Transverse colon (tissue), 4 donors: ENCODE measurements around the gene CTH. TPM values are rescaled to one million over a fixed set of nuclear protein-coding genes. Genes with fewer than 3 reads are reported as not detected.
"Not testable (repeated sequence)": the region's sequence is repeated elsewhere in the genome, so short reads cannot be mapped to it uniquely, and the experiment has no call there.

Experiments
- DNase-seq: peaks from one replicate; pipeline ENCODE4 v3.0.0-alpha.2; 2019
- H3K27ac ChIP-seq, 4 donors: fragments of 200-600 bp; sonication (generic); 2 replicates each; pipeline ENCODE4 v1.5.1; 2016 to 2018; ENCODE audit warnings: inconsistent platforms in 4 of 4
- H3K27me3 ChIP-seq: fragments of 200-600 bp; sonication (generic); 2 replicates; pipeline ENCODE4 v1.5.1; 2017; ENCODE audit warnings: inconsistent platforms
- H3K36me3 ChIP-seq, 4 donors: fragments of 200-600 bp; sonication (generic); 2 replicates each; pipeline ENCODE4 v1.5.1; 2017 to 2019; ENCODE audit warnings: inconsistent platforms in 4 of 4
- H3K4me1 ChIP-seq, 4 donors: fragments of 200-600 bp; sonication (generic); 2 replicates each; pipeline ENCODE4 v1.5.1; 2017 to 2020; ENCODE audit warnings: inconsistent platforms in 4 of 4
- H3K4me3 ChIP-seq, 4 donors: fragments of 200-600 bp; sonication (generic); 1 replicate in 1 of 4; 2 replicates in 3 of 4; pipeline versions ENCODE4 v1.5.1 to v1.6.1; 2017 to 2019; ENCODE audit warnings: inconsistent platforms in 4 of 4
- H3K9me3 ChIP-seq, 2 donors: fragments of 200-600 bp; sonication (generic); 2 replicates each; pipeline ENCODE4 v1.5.1; 2017 to 2019; ENCODE audit warnings: inconsistent platforms in 2 of 2
- CTCF ChIP-seq, 5 experiments: fragments of 200-600 bp in 3 of 5; fragments of 450-650 bp in 2 of 5; sonication (generic) in 3 of 5; IDR thresholded peaks; 1 replicate in 2 of 5; 2 replicates in 3 of 5; pipeline ENCODE4 v1.5.1; 2016 to 2017; ENCODE audit warnings: antibody characterized with exemption in 5 of 5, inconsistent platforms in 3 of 5, mild to moderate bottlenecking in 2 of 5, moderate library complexity in 1 of 5
- EP300 ChIP-seq: sonication (generic); formaldehyde crosslinking; IDR thresholded peaks from one replicate; pipeline ENCODE4 v1.6.1; 2017; ENCODE audit warnings: antibody characterized with exemption, low read depth
- POLR2A ChIP-seq: fragments of 450-650 bp; IDR thresholded peaks from one replicate; pipeline ENCODE4 v1.6.1; 2016; ENCODE audit warnings: antibody characterized with exemption, mild to moderate bottlenecking, moderate library complexity
- POLR2AphosphoS5 ChIP-seq, 3 donors: sonication (generic); formaldehyde crosslinking; IDR thresholded peaks; one replicate each; pipeline ENCODE4 v1.6.1; 2016; ENCODE audit warnings: antibody characterized with exemption in 3 of 3
- WGBS, 2 donors: methylation state at CpG; one replicate each; pipeline ENCODE4 v1.1.5; 2018; ENCODE audit warnings: low coverage in 1 of 2; 5-methylcytosine and 5-hydroxymethylcytosine counted together
- in situ Hi-C, 4 donors: fragments of 200-750 bp; cut with MboI; loops; one replicate each; pipeline versions ENCODE4 v1.15.0 to v1.15.1; 2017; ENCODE audit warnings: low sequenced_read_pairs in 3 of 4, low pct_ligation_motif_present in 1 of 4, low pct_unique_long_range_greater_than_20kb in 1 of 4
- intact Hi-C: fragments of 100-400 bp; cut with DNase I; formaldehyde crosslinking; loops from one replicate; pipeline ENCODE4 v1.15.1; 2023; ENCODE audit warnings: low total_unique reads
- total RNA-seq, 4 donors: library from RNA; depleted of rRNA; stranded (reverse); fragments of >200 nt; gene quantifications; one replicate each; pipeline ENCODE4 v1.1.0, GENCODE V29; 2016

The CTH gene
- total RNA-seq, 4 donors from 2014 or later: 1.9 to 8.6 (median 3.4) TPM; not detected in 1

- WGBS, 2 donors: 49 to 85% methylated on average over 4 to 5 of the region's 5 CpGs
- H3K4me3 ChIP-seq: no peak overlapping the region
These were observed 30.4 kb downstream of the CTH start for GRCh38 chr1:70441392-70442035.

GRCh38 chr1:70442490-70442889 lies 31.4 kb downstream of the CTH start:
- WGBS, 2 donors: 51 to 67% methylated on average over 1 to 2 of the region's 2 CpGs
- intact Hi-C loops: loop anchor here (5.0 kb wide), 1 partner anchor 65 kb away; no protein-coding TSS in a partner anchor
- in situ Hi-C loops: loop anchor here in 1 of 4 donors (25.0 kb wide), 1 partner anchor 620 kb away; no protein-coding TSS in a partner anchor
- Histone ChIP-seq H3K27me3 (no peaks in the 10 kb centered on the region), H3K4me3 (no peak overlapping the region), H3K27ac (no peak overlapping the region), H3K4me1 (peaks cover 0 to 15% (median 3%) of the 10 kb centered on the region in 4 donors), H3K36me3 (no peaks in the 10 kb centered on the region), H3K9me3 (no peaks in the 10 kb centered on the region)
- TF ChIP-seq POLR2A (no peak), CTCF (IDR thresholded peaks at IDR 0.05) (no peak), EP300 (no peak), POLR2AphosphoS5 (IDR thresholded peaks at IDR 0.05) (no peak)
- no peak for DNase-seq

More at GRCh38 chr1:70441392-70442035, 30.4 kb downstream of the CTH start:
- no peaks in the 10 kb centered on the region for H3K9me3 ChIP-seq
- H3K36me3 ChIP-seq: no peaks in the 10 kb centered on the region
- in situ Hi-C loops (loop anchor here in 1 of 4 donors (25.0 kb wide), 1 partner anchor 621 kb away; no protein-coding TSS in a partner anchor), intact Hi-C loops (loop anchor here (5.0 kb wide), 1 partner anchor 66 kb away; no protein-coding TSS in a partner anchor)
- peak overlapping the region in 2 of 4 donors; percentile 2 to 31 for H3K27ac ChIP-seq
- H3K4me1 ChIP-seq: peaks cover 0 to 15% (median 3%) of the 10 kb centered on the region in 4 donors
- TF ChIP-seq EP300: no peak
- TF ChIP-seq POLR2A: no peak
- DNase-seq: no peak
- H3K27me3 ChIP-seq: no peaks in the 10 kb centered on the region

- H3K9me3 ChIP-seq: no peaks in the 10 kb centered on the region
- no peaks in the 10 kb centered on the region for H3K27me3 ChIP-seq
- in situ Hi-C loops (loop anchor here in 1 of 4 donors (25.0 kb wide), 1 partner anchor 619 kb away; no protein-coding TSS in a partner anchor), intact Hi-C loops (loop anchor here (5.0 kb wide), 1 partner anchor 64 kb away; no protein-coding TSS in a partner anchor)
- no peak overlapping the region for H3K4me3 ChIP-seq
- no peak for TF ChIP-seq EP300
- TF ChIP-seq POLR2A: no peak
- no peak for TF ChIP-seq CTCF (IDR thresholded peaks at IDR 0.05)
- TF ChIP-seq POLR2AphosphoS5 (IDR thresholded peaks at IDR 0.05): no peak
- 36 to 63% methylated on average over 1 of the region's 1 CpG for WGBS, 2 donors
- H3K4me1 ChIP-seq: peaks cover 0 to 15% (median 3%) of the 10 kb centered on the region in 4 donors
- DNase-seq: no peak
- no peaks in the 10 kb centered on the region for H3K36me3 ChIP-seq
- no peak overlapping the region for H3K27ac ChIP-seq
These were observed 32.7 kb downstream of the CTH start for GRCh38 chr1:70443739-70444138.

GRCh38 chr1:70449049-70449448 lies 38.0 kb downstream of the CTH start:
- no peaks in the 10 kb centered on the region for H3K36me3 ChIP-seq
- TF ChIP-seq POLR2A: no peak
- TF ChIP-seq EP300: no peak
- no peak for TF ChIP-seq CTCF (IDR thresholded peaks at IDR 0.05)
- TF ChIP-seq POLR2AphosphoS5 (IDR thresholded peaks at IDR 0.05): no peak
- H3K9me3 ChIP-seq: no peaks in the 10 kb centered on the region
- no peaks in the 10 kb centered on the region for H3K27me3 ChIP-seq
- 89 to 90% methylated on average over 6 to 8 of the region's 8 CpGs for WGBS, 2 donors
- no peak for DNase-seq
- H3K4me3 ChIP-seq: no peak overlapping the region
- no peaks in the 10 kb centered on the region for H3K4me1 ChIP-seq
- intact Hi-C loops (no loop called here), in situ Hi-C loops (loop anchor here in 1 of 4 donors (25.0 kb wide), 1 partner anchor 613 kb away; no protein-coding TSS in a partner anchor)
- no peak overlapping the region for H3K27ac ChIP-seq

- H3K4me1 ChIP-seq, H3K27ac ChIP-seq, in situ Hi-C loops, DNase-seq, H3K9me3 ChIP-seq, H3K4me3 ChIP-seq, H3K27me3 ChIP-seq, H3K36me3 ChIP-seq, intact Hi-C loops: not testable (repeated sequence)
- 83% methylated on average over 3 of the region's 3 CpGs; no CpG with 5 or more reads in 1 of the 2 donors for WGBS, 2 donors
These were observed 41.3 kb downstream of the CTH start for GRCh38 chr1:70452164-70452939.
